Gastroesophageal sphincter (tissue), 3 donors: ENCODE measurements around the gene IL6.

Experiments
- CTCF ChIP-seq, 4 experiments: fragments of 200-600 bp in 2 of 4; fragments of 450-650 bp in 2 of 4; sonication (generic) in 1 of 4; IDR thresholded peaks; one replicate each; pipeline ENCODE4 v1.5.1; 2017 to 2019; ENCODE audit warnings: antibody characterized with exemption in 4 of 4, mild to moderate bottlenecking in 2 of 4, moderate library complexity in 2 of 4
- POLR2A ChIP-seq, 2 donors: fragments of 450-650 bp; IDR thresholded peaks; one replicate each; pipeline ENCODE4 v1.6.1; 2017; ENCODE audit warnings: antibody characterized with exemption in 2 of 2, mild to moderate bottlenecking in 2 of 2, moderate library complexity in 1 of 2
- POLR2AphosphoS5 ChIP-seq: sonication (generic); formaldehyde crosslinking; IDR thresholded peaks from one replicate; pipeline ENCODE4 v1.6.1; 2017; ENCODE audit warnings: antibody characterized with exemption

- TF ChIP-seq POLR2A (IDR thresholded peaks at IDR 0.05) (no peak), CTCF (IDR thresholded peaks at IDR 0.05) (no peak), POLR2AphosphoS5 (no peak)
Measured at GRCh38 chr7:22700559-22701002, 26.4 kb upstream of the IL6 start.
